OCI-LY1 (cell line): ENCODE results near the gene RERE.

Experiments used
- H2AFZ ChIP-seq: fragments of 200-600 bp; sonication (generic), shearing (Covaris generic); 2 replicates; pipeline ENCODE4 v1.6.0; 2014; ENCODE audit warnings: antibody characterized with exemption, mild to moderate bottlenecking, low read length
- H3F3A ChIP-seq: fragments of 200-600 bp; sonication (generic), shearing (Covaris generic); 2 replicates; pipeline ENCODE4 v1.6.0; 2014; ENCODE audit warnings: mild to moderate bottlenecking, antibody characterized with exemption, low read length, moderate library complexity; ENCODE audit not compliant: insufficient read depth
- H3K27ac ChIP-seq: fragments of 200-600 bp; sonication (generic); 2 replicates; pipeline ENCODE4 v1.5.1; 2014; ENCODE audit warnings: low read length, mixed run types, mild to moderate bottlenecking, low read depth; ENCODE audit not compliant: poor library complexity, severe bottlenecking
- H3K27me3 ChIP-seq: fragments of 200-600 bp; sonication (generic); 2 replicates; pipeline ENCODE4 v1.6.0; 2014; ENCODE audit warnings: antibody characterized with exemption, mild to moderate bottlenecking, low read length, moderate library complexity; ENCODE audit not compliant: insufficient read depth
- H3K36me3 ChIP-seq: fragments of 200-600 bp; sonication (generic); 2 replicates; pipeline ENCODE4 v1.6.1; 2014; ENCODE audit warnings: mild to moderate bottlenecking, antibody characterized with exemption, low read length, moderate library complexity, mixed read lengths; ENCODE audit not compliant: insufficient read depth
- H3K4me1 ChIP-seq: fragments of 200-600 bp; sonication (generic); 2 replicates; pipeline ENCODE4 v1.5.1; 2014; ENCODE audit warnings: mild to moderate bottlenecking, low read length, moderate library complexity; ENCODE audit not compliant: insufficient read depth, severe bottlenecking
- H3K4me2 ChIP-seq: fragments of 200-600 bp; sonication (generic), shearing (Covaris generic); 2 replicates; pipeline ENCODE4 v1.6.1; 2014; ENCODE audit warnings: low read length
- H3K4me3 ChIP-seq: fragments of 200-600 bp; sonication (generic); 2 replicates; pipeline ENCODE4 v1.5.1; 2014; ENCODE audit warnings: low read length, low read depth, mild to moderate bottlenecking, mixed read lengths; ENCODE audit not compliant: poor library complexity, severe bottlenecking
- H3K79me2 ChIP-seq: fragments of 200-600 bp; shearing (Covaris generic); 2 replicates; pipeline ENCODE4 v1.6.1; 2016; ENCODE audit warnings: mixed run types, low read length, mixed read lengths; ENCODE audit not compliant: insufficient read depth
- H3K9ac ChIP-seq: fragments of 200-600 bp; sonication (generic), shearing (Covaris generic); 2 replicates; pipeline ENCODE4 v1.6.1; 2014; ENCODE audit warnings: mild to moderate bottlenecking, low read length, mixed read lengths
- H3K9me2 ChIP-seq: fragments of 200-600 bp; sonication (generic), shearing (Covaris generic); 2 replicates; pipeline ENCODE4 v1.6.1; 2014; ENCODE audit warnings: low read depth, mild to moderate bottlenecking, low read length, mixed read lengths
- H3K9me3 ChIP-seq: fragments of 200-600 bp; shearing (Covaris generic); 2 replicates; pipeline ENCODE4 v1.6.1; 2014; ENCODE audit warnings: low read length, mixed read lengths
- H4K20me1 ChIP-seq: fragments of 200-600 bp; sonication (generic), shearing (Covaris generic); 2 replicates; pipeline ENCODE4 v1.6.0; 2016; ENCODE audit warnings: mild to moderate bottlenecking, low read length; ENCODE audit not compliant: insufficient read depth
- EZH2 ChIP-seq: fragments of 200-600 bp; sonication (generic), shearing (Covaris generic); IDR thresholded peaks from 2 replicates; pipeline ENCODE4 v1.8.0; 2017; ENCODE audit warnings: borderline replicate concordance, mixed run types, mild to moderate bottlenecking, antibody characterized with exemption, low read length, moderate library complexity, mixed read lengths
- TF ChIP-seq, protein P1 (sequence below): fragments of 200-600 bp; sonication (generic), shearing (Covaris generic); IDR thresholded peaks from 2 replicates; pipeline ENCODE4 v1.5.1; 2017; ENCODE audit warnings: mild to moderate bottlenecking, antibody characterized with exemption, low read length, moderate library complexity, mixed read lengths

RERE gene

GRCh38 chr1:8404460-8405370, 412.7 kb downstream of the RERE start:
- no peaks in the 10 kb centered on the region for H3F3A ChIP-seq
- no peak overlapping the region for H3K4me2 ChIP-seq
- H3K36me3 ChIP-seq, result peaks cover 86% of the 10 kb centered on the region
- H3K4me1 ChIP-seq, result peaks cover 12% of the 10 kb centered on the region
- no peak overlapping the region for H3K4me3 ChIP-seq
- no peak overlapping the region for H2AFZ ChIP-seq
- no peaks in the 10 kb centered on the region for H3K9me3 ChIP-seq
- no peak for TF ChIP-seq EZH2
- TF ChIP-seq, protein P1, sequence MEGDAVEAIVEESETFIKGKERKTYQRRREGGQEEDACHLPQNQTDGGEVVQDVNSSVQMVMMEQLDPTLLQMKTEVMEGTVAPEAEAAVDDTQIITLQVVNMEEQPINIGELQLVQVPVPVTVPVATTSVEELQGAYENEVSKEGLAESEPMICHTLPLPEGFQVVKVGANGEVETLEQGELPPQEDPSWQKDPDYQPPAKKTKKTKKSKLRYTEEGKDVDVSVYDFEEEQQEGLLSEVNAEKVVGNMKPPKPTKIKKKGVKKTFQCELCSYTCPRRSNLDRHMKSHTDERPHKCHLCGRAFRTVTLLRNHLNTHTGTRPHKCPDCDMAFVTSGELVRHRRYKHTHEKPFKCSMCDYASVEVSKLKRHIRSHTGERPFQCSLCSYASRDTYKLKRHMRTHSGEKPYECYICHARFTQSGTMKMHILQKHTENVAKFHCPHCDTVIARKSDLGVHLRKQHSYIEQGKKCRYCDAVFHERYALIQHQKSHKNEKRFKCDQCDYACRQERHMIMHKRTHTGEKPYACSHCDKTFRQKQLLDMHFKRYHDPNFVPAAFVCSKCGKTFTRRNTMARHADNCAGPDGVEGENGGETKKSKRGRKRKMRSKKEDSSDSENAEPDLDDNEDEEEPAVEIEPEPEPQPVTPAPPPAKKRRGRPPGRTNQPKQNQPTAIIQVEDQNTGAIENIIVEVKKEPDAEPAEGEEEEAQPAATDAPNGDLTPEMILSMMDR, result no peak
- no peak overlapping the region for H3K27ac ChIP-seq
- peaks cover 80% of the 10 kb centered on the region for H3K79me2 ChIP-seq
- no peak overlapping the region for H3K9ac ChIP-seq
- peaks cover 3% of the 10 kb centered on the region; the same call in 1 of the 2 replicates for H4K20me1 ChIP-seq
- no peaks in the 10 kb centered on the region for H3K27me3 ChIP-seq
- H3K9me2 ChIP-seq, result no peaks in the 10 kb centered on the region

- H3K79me2 ChIP-seq, result peaks cover 75% of the 10 kb centered on the region
- H3K4me1 ChIP-seq, result peaks cover 27% of the 10 kb centered on the region
- H3K27me3 ChIP-seq, result no peaks in the 10 kb centered on the region
- TF ChIP-seq, protein P1, result no peak
- no peak for TF ChIP-seq EZH2
- H2AFZ ChIP-seq, result no peak overlapping the region
- no peak overlapping the region for H3K9ac ChIP-seq
- H3K9me3 ChIP-seq, result no peaks in the 10 kb centered on the region
- H4K20me1 ChIP-seq, result no peaks in the 10 kb centered on the region; the same call in 1 of the 2 replicates
- H3K36me3 ChIP-seq, result peaks cover 84% of the 10 kb centered on the region
- no peaks in the 10 kb centered on the region for H3F3A ChIP-seq
- H3K27ac ChIP-seq, result no peak overlapping the region
- H3K4me2 ChIP-seq, result no peak overlapping the region
- no peak overlapping the region for H3K4me3 ChIP-seq
- no peaks in the 10 kb centered on the region for H3K9me2 ChIP-seq
Measured at GRCh38 chr1:8402109-8402710, 415.2 kb downstream of the RERE start.

DNA sequence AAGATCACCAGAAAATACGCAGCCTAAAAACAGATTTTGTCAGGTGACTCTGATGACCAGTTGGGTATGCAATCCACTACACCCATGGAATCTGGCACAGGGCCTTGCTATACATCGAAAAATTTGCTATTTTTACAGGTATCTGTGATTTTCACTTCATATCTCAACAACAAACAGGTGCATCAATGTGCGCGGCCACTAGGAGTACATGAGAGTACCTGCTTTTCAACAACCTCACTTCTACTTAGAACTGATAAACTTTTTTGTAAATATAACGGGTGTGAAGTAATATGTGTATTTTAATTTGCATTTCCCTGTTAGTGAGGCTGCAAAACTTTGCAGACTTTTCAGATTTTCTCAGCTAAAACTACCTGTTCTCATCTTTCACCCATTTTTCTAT, 418.8 kb downstream of the RERE start:
- Histone ChIP-seq H3K4me2 (peak overlapping the region; percentile 2; the same call in 1 of the 2 replicates), H3K4me1 (peaks cover 53% of the 10 kb centered on the region), H3K27ac (peak overlapping the region; percentile 75)

More for the DNA sequence above, 418.8 kb downstream of the RERE start:
- H3K36me3 ChIP-seq, result peaks cover 88% of the 10 kb centered on the region
- H3F3A ChIP-seq, result no peaks in the 10 kb centered on the region; the same call in 1 of the 2 replicates
- H3K4me3 ChIP-seq, result no peak overlapping the region
- H3K9me2 ChIP-seq, result no peaks in the 10 kb centered on the region
- no peak overlapping the region for H2AFZ ChIP-seq
- peaks cover 78% of the 10 kb centered on the region for H3K79me2 ChIP-seq
- H3K9me3 ChIP-seq, result no peaks in the 10 kb centered on the region
- H3K27me3 ChIP-seq, result no peaks in the 10 kb centered on the region
- no peaks in the 10 kb centered on the region; the same call in 1 of the 2 replicates for H4K20me1 ChIP-seq
- TF ChIP-seq, protein P1, result peak; percentile 46
- TF ChIP-seq EZH2, result no peak
- no peak overlapping the region for H3K9ac ChIP-seq
